AG04449 (cell line): ENCODE measurements around the gene RILPL2.
A peak's percentile ranks its signal among the peaks of the same experiment; 100 is the strongest.
"Not testable (repeated sequence)": the region's sequence is repeated elsewhere in the genome, so short reads cannot be mapped to it uniquely, and the experiment has no call there.

Source experiments
- CTCF ChIA-PET: fragments of 350-600 bp; formaldehyde crosslinking; extraction: SDS; loops from one replicate; lab custom pipeline; 2021; ENCODE audit warnings: antibody characterized with exemption; lab: Yijun Ruan, JAX
- POLR2A ChIA-PET: fragments of 400-600, 350-600 bp; formaldehyde crosslinking; extraction: SDS; loops from one replicate; lab custom pipeline; 2020; ENCODE audit warnings: antibody characterized with exemption, inconsistent platforms; lab: Yijun Ruan, JAX
- DNase-seq: peaks from one replicate; pipeline ENCODE4 v3.0.0-alpha.2; 2010; ENCODE audit warnings: low read depth, low spot score
- H3K4me3 ChIP-seq: 2 replicates; pipeline ENCODE4 v1.5.1; 2011; ENCODE audit warnings: low read depth, mild to moderate bottlenecking, control low read depth, low read length
- TF ChIP-seq, protein P1 (sequence below): IDR thresholded peaks from one replicate; pipeline ENCODE4 v1.5.1; 2011; ENCODE audit warnings: mild to moderate bottlenecking, moderate library complexity, low read length, control low read depth, inconsistent platforms; ENCODE audit not compliant: insufficient read depth; ENCODE audit errors: missing control alignments

Gene RILPL2

DNA sequence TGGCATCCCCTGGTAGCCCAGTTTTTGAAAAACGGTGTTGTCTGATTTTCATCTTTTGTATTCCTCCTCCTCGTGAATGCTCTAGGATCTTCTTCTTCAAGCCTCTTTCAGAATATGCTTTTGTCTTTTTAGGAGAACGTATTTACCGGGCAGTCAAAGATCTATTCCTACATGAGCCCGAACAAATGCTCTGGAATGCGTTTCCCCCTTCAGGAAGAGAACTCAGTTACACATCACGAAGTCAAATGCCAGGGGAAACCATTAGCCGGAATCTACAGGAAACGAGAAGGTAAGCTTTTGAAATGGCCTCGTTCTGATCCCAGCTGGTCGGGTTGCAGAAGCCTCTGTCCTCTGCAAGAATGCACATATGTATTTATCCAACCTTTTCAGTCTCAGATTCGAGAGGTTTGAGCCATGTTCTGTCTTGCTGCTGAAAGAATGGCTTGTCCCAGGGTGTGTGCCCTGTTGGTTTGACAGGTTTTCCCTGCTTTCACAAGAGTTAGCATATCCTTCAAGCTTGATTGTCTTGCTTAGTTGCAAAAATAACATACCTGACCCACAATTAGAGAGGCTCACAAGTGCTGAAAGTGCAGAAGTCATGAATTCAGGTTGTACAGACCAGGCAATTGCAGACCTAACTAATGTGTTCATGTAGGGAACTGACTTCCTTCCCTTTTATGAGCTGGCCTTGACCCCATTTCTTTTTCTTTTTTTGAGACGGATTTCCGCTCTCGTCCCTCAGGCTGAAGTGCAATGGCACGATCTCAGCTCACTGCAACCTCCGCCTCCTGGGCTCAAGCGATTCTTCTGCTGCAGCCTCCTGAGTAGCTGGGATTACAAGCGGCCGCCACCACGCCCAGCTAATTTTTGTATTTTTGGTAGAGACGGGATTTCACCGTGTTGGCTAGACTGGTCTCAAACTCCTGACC lies 45.7 kb downstream of the RILPL2 start:
- ChIA-PET CTCF (interaction anchor here (0.9 to 1.6 kb wide), 4 partner anchors 9 to 192 kb away, joined by 3 to 6 read pairs (median 3); no protein-coding TSS in a partner anchor), POLR2A (no interaction called here)
- DNase-seq = no peak
- H3K4me3 ChIP-seq = peak overlapping the region; percentile 70
- TF ChIP-seq, protein P1, sequence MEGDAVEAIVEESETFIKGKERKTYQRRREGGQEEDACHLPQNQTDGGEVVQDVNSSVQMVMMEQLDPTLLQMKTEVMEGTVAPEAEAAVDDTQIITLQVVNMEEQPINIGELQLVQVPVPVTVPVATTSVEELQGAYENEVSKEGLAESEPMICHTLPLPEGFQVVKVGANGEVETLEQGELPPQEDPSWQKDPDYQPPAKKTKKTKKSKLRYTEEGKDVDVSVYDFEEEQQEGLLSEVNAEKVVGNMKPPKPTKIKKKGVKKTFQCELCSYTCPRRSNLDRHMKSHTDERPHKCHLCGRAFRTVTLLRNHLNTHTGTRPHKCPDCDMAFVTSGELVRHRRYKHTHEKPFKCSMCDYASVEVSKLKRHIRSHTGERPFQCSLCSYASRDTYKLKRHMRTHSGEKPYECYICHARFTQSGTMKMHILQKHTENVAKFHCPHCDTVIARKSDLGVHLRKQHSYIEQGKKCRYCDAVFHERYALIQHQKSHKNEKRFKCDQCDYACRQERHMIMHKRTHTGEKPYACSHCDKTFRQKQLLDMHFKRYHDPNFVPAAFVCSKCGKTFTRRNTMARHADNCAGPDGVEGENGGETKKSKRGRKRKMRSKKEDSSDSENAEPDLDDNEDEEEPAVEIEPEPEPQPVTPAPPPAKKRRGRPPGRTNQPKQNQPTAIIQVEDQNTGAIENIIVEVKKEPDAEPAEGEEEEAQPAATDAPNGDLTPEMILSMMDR = no peak

DNA sequence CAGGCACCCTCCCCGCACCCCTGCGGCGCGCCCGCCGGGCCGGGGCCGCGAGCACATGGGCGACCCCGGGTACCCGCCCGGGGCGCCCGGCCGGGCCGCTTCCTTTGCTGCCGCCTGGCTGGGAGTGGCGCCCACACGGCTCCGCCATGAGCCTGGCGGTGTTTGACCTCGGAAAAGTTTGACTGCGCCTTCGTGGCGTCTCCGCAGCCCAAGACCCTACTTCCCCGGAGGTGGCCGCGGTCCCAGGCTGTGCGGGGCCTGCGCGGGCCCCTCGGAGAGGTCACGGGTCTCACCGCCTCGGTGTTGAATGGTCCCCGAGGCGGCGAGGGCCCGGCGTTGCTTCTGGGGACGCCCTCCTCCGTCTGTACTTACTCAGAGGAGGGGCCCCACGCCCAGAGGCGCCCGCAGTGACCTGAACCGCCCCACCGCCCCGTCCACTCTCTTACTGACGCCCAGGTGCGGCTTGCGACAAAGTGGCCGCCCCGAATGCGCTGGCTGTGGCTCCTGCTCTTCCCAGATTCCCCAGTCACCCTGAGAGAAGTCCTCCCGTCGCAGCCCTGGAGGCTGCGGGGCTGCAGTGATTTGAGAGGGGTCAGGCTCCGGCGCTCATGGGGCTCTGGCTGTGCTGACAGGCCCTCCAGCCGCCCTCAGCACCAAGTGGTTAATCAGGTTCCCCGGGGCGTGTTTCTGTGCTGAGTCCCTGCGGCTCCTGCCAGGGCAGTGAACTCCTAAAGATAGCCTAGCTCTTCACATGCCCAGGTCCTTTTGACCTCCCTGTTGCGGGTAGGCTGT lies 46.7 kb downstream of the RILPL2 start:
- no peak for DNase-seq
- TF ChIP-seq, protein P1 = no peak
- POLR2A ChIA-PET = no interaction called here
- CTCF ChIA-PET = no interaction called here
- H3K4me3 ChIP-seq = peak overlapping the region; percentile 70

DNA sequence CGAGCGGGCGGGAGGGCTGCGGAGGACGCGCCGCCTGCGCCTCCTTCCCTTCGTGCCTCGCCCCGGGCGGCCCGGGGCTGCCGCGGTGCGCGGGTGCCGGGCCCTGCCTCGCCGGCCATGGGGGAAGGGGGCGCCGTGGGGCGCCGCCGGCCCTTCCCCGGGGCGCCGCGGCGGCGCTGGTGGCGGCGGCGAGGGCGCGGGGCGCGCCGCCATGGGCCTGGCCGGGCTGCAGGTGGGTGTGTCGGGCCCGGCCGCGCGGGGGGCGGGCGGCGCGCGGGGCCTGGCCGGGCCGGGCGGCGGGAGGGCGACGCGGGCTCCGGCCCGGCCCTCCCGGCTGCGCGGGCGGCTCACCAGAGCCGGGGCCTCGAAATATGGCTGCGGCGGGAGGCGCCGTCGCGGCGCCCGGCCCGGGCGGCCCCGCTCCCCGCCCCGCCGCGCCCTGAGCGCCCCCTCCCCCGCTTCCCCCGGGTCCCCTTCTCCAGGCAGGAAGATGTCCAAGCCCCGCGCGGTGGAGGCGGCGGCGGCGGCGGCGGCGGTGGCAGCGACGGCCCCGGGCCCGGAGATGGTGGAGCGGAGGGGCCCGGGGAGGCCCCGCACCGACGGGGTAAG lies 47.4 kb downstream of the RILPL2 start:
- H3K4me3 ChIP-seq = peak overlapping the region; percentile 70
- POLR2A ChIA-PET = no interaction called here
- TF ChIP-seq, protein P1 = no peak
- DNase-seq = no peak
- CTCF ChIA-PET = no interaction called here

DNA sequence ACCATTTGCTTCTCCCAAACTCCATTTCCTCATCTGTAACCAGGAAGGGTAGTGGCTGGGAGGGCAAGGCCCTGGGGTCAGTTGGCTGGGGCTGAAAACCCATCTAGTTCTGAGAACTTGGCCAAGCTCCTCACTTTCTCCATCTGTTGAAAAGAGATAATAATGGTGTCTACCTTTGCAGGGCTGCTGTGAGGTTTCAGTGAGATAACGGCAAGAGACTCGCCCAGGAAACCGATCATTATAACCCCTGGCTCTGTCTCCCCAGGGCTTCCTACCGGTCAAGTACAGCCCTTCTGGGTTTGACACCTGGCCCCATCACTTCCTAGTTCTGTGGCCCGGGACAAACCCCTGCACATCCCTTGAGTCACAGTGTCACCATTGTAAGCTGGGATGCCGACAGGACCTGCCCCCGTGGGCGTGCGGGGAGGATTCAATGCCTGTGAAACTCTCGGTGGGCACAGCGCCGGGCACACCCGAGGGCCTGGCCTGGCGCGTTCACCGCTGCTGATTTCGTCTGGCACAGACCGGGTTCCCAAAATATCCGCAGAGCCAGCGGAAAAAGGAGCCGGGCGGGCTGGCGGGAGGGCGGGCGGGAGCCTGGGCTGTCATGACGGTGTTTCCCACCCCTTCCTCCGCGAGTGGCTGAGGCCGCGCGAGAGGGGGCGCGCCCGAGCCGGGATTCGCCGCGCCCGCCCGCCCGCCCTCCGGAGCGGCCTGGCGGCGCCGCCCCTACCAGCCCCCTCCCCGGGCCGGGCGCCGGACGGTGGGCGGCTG lies 48.1 kb downstream of the RILPL2 start:
- peak overlapping the region; percentile 70 for H3K4me3 ChIP-seq
- ChIA-PET CTCF (interaction anchor here (1.2 to 1.6 kb wide), 3 partner anchors 9 to 195 kb away, joined by 3 to 6 read pairs (median 4); no protein-coding TSS in a partner anchor), POLR2A (no interaction called here)
- TF ChIP-seq, protein P1 = peak; percentile 8
- no peak for DNase-seq

DNA sequence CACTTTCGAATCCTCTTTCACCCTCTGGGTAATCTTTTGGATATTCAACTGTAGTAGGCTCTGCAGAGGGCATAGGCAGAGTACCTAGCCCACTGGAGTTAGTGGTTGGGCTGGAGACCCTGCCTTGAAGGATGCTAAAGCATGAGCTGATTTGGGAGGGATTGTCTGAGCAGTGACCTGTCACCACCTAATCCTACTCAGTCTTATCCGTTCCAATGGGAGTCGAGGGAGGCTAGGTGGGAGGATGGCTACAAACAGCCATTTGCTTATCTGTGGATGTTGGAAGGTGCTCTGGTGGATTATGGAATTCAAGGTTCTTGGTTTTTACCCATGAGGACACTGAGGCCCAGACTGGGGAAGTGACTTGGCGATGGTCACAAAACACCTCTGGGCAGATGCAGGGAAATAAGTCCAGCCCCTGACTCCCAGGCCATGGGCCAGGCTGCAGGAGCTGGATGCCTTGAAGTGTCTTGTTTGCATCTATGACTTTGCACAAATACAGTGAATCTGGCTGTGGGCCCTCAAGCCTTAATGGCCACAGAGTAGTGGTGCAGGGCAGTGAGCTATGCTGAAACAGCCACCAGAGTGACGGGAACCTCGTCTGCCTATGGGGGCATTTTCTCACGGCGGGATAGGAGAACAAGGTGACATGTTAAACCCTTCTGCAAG lies 48.8 kb downstream of the RILPL2 start:
- POLR2A ChIA-PET = no interaction called here
- peak overlapping the region; percentile 70 for H3K4me3 ChIP-seq
- TF ChIP-seq, protein P1 = no peak
- CTCF ChIA-PET = interaction anchor here (1.0 to 1.6 kb wide), 4 partner anchors 9 to 196 kb away, joined by 3 to 6 read pairs (median 4); no protein-coding TSS in a partner anchor
- no peak for DNase-seq

DNA sequence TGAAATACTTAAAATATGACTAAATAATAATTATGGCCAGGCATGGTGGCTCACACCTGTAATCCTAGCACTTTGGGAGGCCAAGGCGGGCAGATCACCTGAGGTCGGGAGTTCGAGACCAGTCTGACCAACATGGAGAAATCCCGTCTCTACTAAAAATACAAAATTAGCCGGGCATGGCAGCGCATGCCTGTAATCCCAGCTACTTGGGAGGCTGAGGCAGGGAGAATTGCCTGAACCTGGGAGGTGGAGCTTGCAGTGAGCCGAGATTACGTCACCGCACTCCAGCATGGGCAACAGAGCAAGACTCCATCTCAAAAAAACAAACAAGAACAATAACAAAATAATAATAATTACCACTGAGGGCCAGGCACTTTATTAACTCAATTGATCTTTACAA lies 50.9 kb downstream of the RILPL2 start:
- not testable (repeated sequence) for H3K4me3 ChIP-seq, DNase-seq
- ChIA-PET CTCF (interaction anchor here (1.2 to 1.9 kb wide), 2 partner anchors 9 to 20 kb away, joined by 4 read pairs; no protein-coding TSS in a partner anchor), POLR2A (interaction anchor here (0.6 to 1.0 kb wide), 2 partner anchors 8 to 26 kb away, joined by 3 read pairs; no protein-coding TSS in a partner anchor)
